Body of pancreas (tissue), 4 donors: ENCODE data around the gene TMEM109.

ENCODE experiments used
- CTCF ChIP-seq, 7 experiments: fragments of 450-650 bp in 4 of 7; fragments of 200-600 bp in 3 of 7; sonication (generic) in 3 of 7; IDR thresholded peaks; one replicate each; pipeline ENCODE4 v1.5.1; 2016 to 2019; ENCODE audit warnings: antibody characterized with exemption in 7 of 7
- POLR2A ChIP-seq, 3 donors: fragments of 450-650 bp; IDR thresholded peaks; one replicate each; pipeline ENCODE4 v1.6.1; 2016; ENCODE audit warnings: antibody characterized with exemption in 3 of 3, mild to moderate bottlenecking in 2 of 3

GRCh38 chr11:60957188-60957587 lies 43.2 kb downstream of the TMEM109 start:
- TF ChIP-seq CTCF (IDR thresholded peaks at IDR 0.05) (no peak), POLR2A (IDR thresholded peaks at IDR 0.05) (no peak)
